Loucy (cell line): ENCODE results near the gene TPRG1L.

Source experiments
- H2AFZ ChIP-seq: fragments of 200-600 bp; sonication (generic); 2 replicates; pipeline ENCODE4 v1.6.0; 2016; ENCODE audit warnings: antibody characterized with exemption, mild to moderate bottlenecking, low read length, moderate library complexity
- H3F3A ChIP-seq: fragments of 200-600 bp; 2 replicates; pipeline ENCODE4 v1.6.0; 2016; ENCODE audit warnings: antibody characterized with exemption, low read depth, mild to moderate bottlenecking
- H3K27me3 ChIP-seq: fragments of 200-600 bp; sonication (generic); 2 replicates; pipeline ENCODE4 v1.6.1; 2014; ENCODE audit warnings: low read length, mild to moderate bottlenecking; ENCODE audit not compliant: insufficient read depth, poor library complexity, severe bottlenecking
- H3K36me3 ChIP-seq: fragments of 200-600 bp; sonication (generic); 2 replicates; pipeline ENCODE4 v1.6.1; 2016; ENCODE audit warnings: low read length; ENCODE audit not compliant: insufficient read depth
- H3K4me1 ChIP-seq: fragments of 200-600 bp; sonication (generic); 2 replicates; pipeline ENCODE4 v1.5.1; 2014; ENCODE audit warnings: low read length, mild to moderate bottlenecking; ENCODE audit not compliant: insufficient read depth, poor library complexity, severe bottlenecking
- H3K4me2 ChIP-seq: fragments of 200-600 bp; sonication (generic); 2 replicates; pipeline ENCODE4 v1.6.0; 2014; ENCODE audit warnings: antibody characterized with exemption, low read length, low read depth, mild to moderate bottlenecking; ENCODE audit not compliant: poor library complexity, severe bottlenecking
- H3K4me3 ChIP-seq: fragments of 200-600 bp; sonication (generic); 2 replicates; pipeline ENCODE4 v1.5.1; 2014; ENCODE audit warnings: low read length, mild to moderate bottlenecking, mixed read lengths; ENCODE audit not compliant: poor library complexity, severe bottlenecking
- H3K79me2 ChIP-seq: fragments of 200-600 bp; sonication (generic); 2 replicates; pipeline ENCODE4 v1.6.1; 2014; ENCODE audit warnings: low read length; ENCODE audit not compliant: insufficient read depth
- H3K9ac ChIP-seq: fragments of 200-600 bp; sonication (generic); 2 replicates; pipeline ENCODE4 v1.6.0; 2014; ENCODE audit warnings: mild to moderate bottlenecking, low read depth, low read length, moderate library complexity; ENCODE audit not compliant: poor library complexity, severe bottlenecking
- H3K9me2 ChIP-seq: fragments of 200-600 bp; sonication (generic); replicated peaks from 2 replicates; pipeline ENCODE4 v1.6.1; 2016; ENCODE audit warnings: low read depth, low read length, mixed read lengths
- H3K9me3 ChIP-seq: fragments of 200-600 bp; sonication (generic); 2 replicates; pipeline ENCODE4 v1.6.1; 2014; ENCODE audit warnings: mild to moderate bottlenecking, antibody characterized with exemption, low read length, low read depth; ENCODE audit not compliant: insufficient read depth
- H4K20me1 ChIP-seq: fragments of 200-600 bp; sonication (generic); 2 replicates; pipeline ENCODE4 v1.6.0; 2014; ENCODE audit warnings: antibody characterized with exemption, low read length, mild to moderate bottlenecking; ENCODE audit not compliant: insufficient read depth, poor library complexity, severe bottlenecking
- EZH2phosphoT487 ChIP-seq: fragments of 200-600 bp; IDR thresholded peaks from 2 replicates; pipeline ENCODE4 v1.6.1; 2018; ENCODE audit warnings: antibody characterized with exemption, mild to moderate bottlenecking, moderate library complexity, borderline replicate concordance
- TF ChIP-seq, protein P1 (sequence below): fragments of 200-600 bp; sonication (generic); conservative IDR thresholded peaks from 2 replicates; pipeline ENCODE4 v1.5.1; 2014; ENCODE audit warnings: mild to moderate bottlenecking, antibody characterized with exemption, low read length

TPRG1L gene

DNA sequence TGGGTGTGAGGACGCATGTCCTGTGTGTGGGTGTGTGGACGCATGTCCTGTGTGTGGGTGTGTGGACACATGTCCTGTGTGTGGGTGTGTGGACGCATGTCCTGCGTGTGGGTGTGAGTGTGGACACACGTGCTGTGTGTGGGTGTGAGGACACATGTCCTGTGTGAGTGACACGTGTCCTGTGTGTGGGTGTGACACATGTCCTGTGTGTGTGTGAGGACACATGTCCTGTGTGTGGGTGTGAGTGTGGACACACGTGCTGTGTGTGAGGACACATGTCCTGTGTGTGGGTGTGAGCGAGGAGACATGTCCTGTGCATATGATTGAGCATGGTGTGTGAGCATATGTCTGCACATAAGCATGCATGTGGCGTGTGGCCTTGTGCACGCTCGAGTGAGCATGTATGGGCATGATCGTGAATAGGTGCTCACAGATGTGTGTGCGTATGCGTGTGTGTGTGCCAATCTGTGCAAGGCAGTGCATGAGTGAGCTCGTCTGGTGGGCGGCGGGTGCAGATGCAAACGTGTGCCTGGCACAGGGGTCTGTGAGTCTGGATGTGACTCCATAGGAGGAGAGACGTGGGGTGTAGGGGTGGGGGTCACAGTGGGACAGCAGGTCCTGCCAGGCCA, 38.8 kb upstream of the TPRG1L start:
- no peaks in the 10 kb centered on the region for H3K4me1 ChIP-seq
- no peak for TF ChIP-seq EZH2phosphoT487
- TF ChIP-seq, protein P1, sequence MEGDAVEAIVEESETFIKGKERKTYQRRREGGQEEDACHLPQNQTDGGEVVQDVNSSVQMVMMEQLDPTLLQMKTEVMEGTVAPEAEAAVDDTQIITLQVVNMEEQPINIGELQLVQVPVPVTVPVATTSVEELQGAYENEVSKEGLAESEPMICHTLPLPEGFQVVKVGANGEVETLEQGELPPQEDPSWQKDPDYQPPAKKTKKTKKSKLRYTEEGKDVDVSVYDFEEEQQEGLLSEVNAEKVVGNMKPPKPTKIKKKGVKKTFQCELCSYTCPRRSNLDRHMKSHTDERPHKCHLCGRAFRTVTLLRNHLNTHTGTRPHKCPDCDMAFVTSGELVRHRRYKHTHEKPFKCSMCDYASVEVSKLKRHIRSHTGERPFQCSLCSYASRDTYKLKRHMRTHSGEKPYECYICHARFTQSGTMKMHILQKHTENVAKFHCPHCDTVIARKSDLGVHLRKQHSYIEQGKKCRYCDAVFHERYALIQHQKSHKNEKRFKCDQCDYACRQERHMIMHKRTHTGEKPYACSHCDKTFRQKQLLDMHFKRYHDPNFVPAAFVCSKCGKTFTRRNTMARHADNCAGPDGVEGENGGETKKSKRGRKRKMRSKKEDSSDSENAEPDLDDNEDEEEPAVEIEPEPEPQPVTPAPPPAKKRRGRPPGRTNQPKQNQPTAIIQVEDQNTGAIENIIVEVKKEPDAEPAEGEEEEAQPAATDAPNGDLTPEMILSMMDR, result no peak
- H4K20me1 ChIP-seq, result no peaks in the 10 kb centered on the region
- H3K9me3 ChIP-seq, result no peaks in the 10 kb centered on the region
- no peaks in the 10 kb centered on the region for H3F3A ChIP-seq
- no peak overlapping the region for H2AFZ ChIP-seq
- no peak overlapping the region for H3K9ac ChIP-seq
- no peak overlapping the region for H3K4me2 ChIP-seq
- H3K27me3 ChIP-seq, result no peaks in the 10 kb centered on the region
- H3K9me2 ChIP-seq, result no peaks in the 10 kb centered on the region
- H3K4me3 ChIP-seq, result no peak overlapping the region
- no peaks in the 10 kb centered on the region for H3K79me2 ChIP-seq
- H3K36me3 ChIP-seq, result no peaks in the 10 kb centered on the region

DNA sequence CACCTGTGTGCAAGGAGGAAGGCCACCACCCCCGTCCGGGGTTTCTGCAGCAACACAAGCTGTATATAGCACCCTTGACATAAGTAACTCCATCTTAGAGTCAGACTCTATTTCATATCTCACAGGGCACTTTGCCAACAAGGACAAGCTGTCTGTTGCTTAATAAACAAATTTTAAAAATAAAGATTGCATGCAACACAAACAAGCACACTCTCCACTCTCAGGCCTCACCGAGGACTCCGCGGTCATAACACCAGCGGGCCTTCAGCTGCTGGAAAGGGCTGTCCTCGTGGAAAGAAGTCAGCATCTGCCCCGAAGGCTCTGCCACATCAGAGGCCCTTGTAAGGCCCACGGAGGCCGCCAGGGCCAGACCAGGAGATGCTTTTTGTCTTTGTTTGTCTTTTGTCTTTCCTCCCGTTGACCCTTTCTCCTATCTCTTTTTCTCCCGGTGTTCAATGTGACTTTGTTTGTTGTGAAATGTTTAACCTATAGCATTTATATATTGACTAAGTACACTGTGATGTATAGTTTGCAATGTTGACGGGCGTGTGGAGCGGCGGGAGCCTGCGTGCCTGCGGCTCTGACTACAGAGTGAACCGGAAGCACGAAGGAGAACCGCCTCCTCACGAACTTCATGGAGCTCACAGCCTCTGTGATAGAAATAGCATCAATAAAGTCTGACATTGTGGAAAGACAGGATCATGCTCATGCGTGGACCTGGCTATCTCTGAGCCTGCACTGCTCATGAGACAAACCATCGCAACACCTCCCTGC, 37.6 kb upstream of the TPRG1L start:
- Histone ChIP-seq H4K20me1 (no peaks in the 10 kb centered on the region), H3K27me3 (no peaks in the 10 kb centered on the region), H3K36me3 (no peaks in the 10 kb centered on the region), H3K4me3 (no peak overlapping the region), H3K79me2 (no peaks in the 10 kb centered on the region), H3F3A (no peaks in the 10 kb centered on the region), H3K9ac (no peak overlapping the region), H3K4me1 (no peaks in the 10 kb centered on the region), H3K4me2 (no peak overlapping the region), H3K9me2 (no peaks in the 10 kb centered on the region), H2AFZ (no peak overlapping the region), H3K9me3 (no peaks in the 10 kb centered on the region)
- TF ChIP-seq, protein P1, result no peak

DNA sequence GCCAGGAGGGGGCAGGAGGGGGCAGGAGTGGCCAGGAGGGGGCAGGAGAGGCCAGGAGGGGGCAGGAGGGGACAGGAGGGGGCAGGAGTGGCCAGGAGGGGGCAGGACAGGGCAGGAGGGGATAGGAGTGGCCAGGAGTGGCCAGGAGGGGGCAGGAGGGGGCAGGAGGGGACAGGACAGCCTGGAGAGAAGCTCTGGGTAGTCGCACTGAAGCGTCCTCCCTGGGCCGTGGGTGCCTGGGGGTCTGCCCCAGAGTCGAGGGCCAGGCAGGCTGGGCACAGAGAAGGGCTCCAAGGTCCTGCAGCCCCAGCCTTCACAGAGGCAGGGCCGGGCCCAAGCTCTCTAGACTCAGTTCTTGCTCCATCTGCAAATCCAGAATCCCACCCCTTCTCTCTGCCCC, 36.4 kb upstream of the TPRG1L start:
- peaks cover under 1% of the 10 kb centered on the region for H3K4me1 ChIP-seq
- no peaks in the 10 kb centered on the region for H4K20me1 ChIP-seq
- TF ChIP-seq EZH2phosphoT487, result no peak
- TF ChIP-seq, protein P1, result 0 out of 2 replicates have a peak, but pooled peaks have one; percentile 12

More for the DNA sequence above, 36.4 kb upstream of the TPRG1L start:
- H2AFZ ChIP-seq, result no peak overlapping the region
- no peaks in the 10 kb centered on the region for H3K79me2 ChIP-seq
- no peaks in the 10 kb centered on the region for H3K36me3 ChIP-seq
- H3K4me2 ChIP-seq, result no peak overlapping the region
- H3K9ac ChIP-seq, result no peak overlapping the region
- no peaks in the 10 kb centered on the region for H3F3A ChIP-seq
- no peaks in the 10 kb centered on the region for H3K27me3 ChIP-seq
- no peaks in the 10 kb centered on the region for H3K9me2 ChIP-seq
- H3K9me3 ChIP-seq, result no peaks in the 10 kb centered on the region
- H3K4me3 ChIP-seq, result no peak overlapping the region
